ENCODE data around the gene CCM2L. TPM values are rescaled to one million over a fixed set of nuclear protein-coding genes. Genes with fewer than 3 reads are reported as not detected.

Gene CCM2L
- total and polyA plus RNA-seq, 2 donors (not counting 3 experiments of a cell fraction or from before 2014, with no cell fraction given) = 10.8 to 13.4 TPM

GRCh38 chr20:31974951-31975487 lies 35.2 kb upstream of the CCM2L start:
- H3K9me1 ChIP-seq (replicated peaks; ENCODE audit: control insufficient read depth, extremely low read depth, insufficient read depth, low read length) = no peaks in the 10 kb centered on the region
- peaks cover 3 to 11% of the 10 kb centered on the region in 2 experiments for H3K27me3 ChIP-seq (ENCODE audit: control insufficient read depth in 2 of 2, insufficient read depth in 2 of 2, low read length in 2 of 2)
- H3K4me3 ChIP-seq (replicated peaks in 1 of 3; ENCODE audit: insufficient read depth in 1 of 3, low read depth in 1 of 3, low read length in 3 of 3) = no peak overlapping the region
- dilution Hi-C loops (cut with MboI; ENCODE audit: extremely low pct_ligation_motif_present, low sequenced_read_pairs) (no loop called here), intact Hi-C loops (cut with micrococcal nuclease) (no loop called here)
- no peaks in the 10 kb centered on the region for H3K79me2 ChIP-seq (ENCODE audit: control insufficient read depth, insufficient read depth, low read length)
- DNase-seq (ENCODE audit: low read depth, low spot score) (no peak), FAIRE-seq (no peak)
- H4K20me1 ChIP-seq (replicated peaks; ENCODE audit: control insufficient read depth, extremely low read depth, insufficient read depth, low read length) = no peaks in the 10 kb centered on the region
- H3K4me2 ChIP-seq (ENCODE audit: insufficient read depth, low read length) = no peak overlapping the region
- no peak overlapping the region for H3K27ac ChIP-seq (ENCODE audit: insufficient read depth, low read depth, low read length)
- ChIA-PET POLR2A (interaction anchor here (0.6 kb wide), 1 partner anchor 51 kb away, joined by 4 read pairs; no protein-coding TSS in a partner anchor), CTCF (interaction anchor here (1.0 to 1.2 kb wide), 2 partner anchors 23 to 50 kb away, joined by 3 read pairs; partner anchors contain the start of gene PDRG1)
- no peak for TF ChIP-seq MAX (IDR thresholded peaks at IDR 0.05; ENCODE audit: insufficient read depth, insufficient read length)
- no peak for TF ChIP-seq GATA2 (IDR thresholded peaks at IDR 0.05; ENCODE audit: insufficient read depth, insufficient read length, low read depth, low read length)
- TF ChIP-seq POLR2A (IDR thresholded peaks at IDR 0.05; ENCODE audit: low read depth, low read length) = no peak
- TF ChIP-seq CTCF (IDR thresholded peaks at IDR 0.05; ENCODE audit: extremely low read depth in 1 of 2, insufficient read depth in 1 of 2, low read depth in 1 of 2, low read length in 2 of 2) = no peak
- TF ChIP-seq POLR2AphosphoS5 (IDR thresholded peaks at IDR 0.05; ENCODE audit: insufficient read depth, low read depth, low read length) = no peak
- no peak for TF ChIP-seq FOS (IDR thresholded peaks at IDR 0.05; ENCODE audit: borderline replicate concordance, insufficient read depth, low read length)
- TF ChIP-seq JUN (IDR thresholded peaks at IDR 0.05; ENCODE audit: borderline replicate concordance, insufficient read depth, insufficient read length, low read depth) = no peak
- TF ChIP-seq MYC (IDR thresholded peaks at IDR 0.05; ENCODE audit: low read depth, low read length) = no peak
- TF ChIP-seq EZH2 (IDR thresholded peaks at IDR 0.05; ENCODE audit: borderline replicate concordance, low read depth, low read length, severe bottlenecking) = no peak
- no peak overlapping the region for H3K9ac ChIP-seq (replicated peaks; ENCODE audit: extremely low read depth, insufficient read depth, low read length)
- H2AFZ ChIP-seq (ENCODE audit: low read depth, low read length) = no peak overlapping the region
- H3K4me1 ChIP-seq (ENCODE audit: control insufficient read depth, extremely low read depth, insufficient read depth, low read length) = no peaks in the 10 kb centered on the region
- no TSS peak for BruUV-seq (replicated peaks)
- H3K36me3 ChIP-seq (ENCODE audit: control insufficient read depth in 2 of 2, extremely low read depth in 1 of 2, insufficient read depth in 2 of 2, low read length in 2 of 2) = no peaks in the 10 kb centered on the region
- H3K9me3 ChIP-seq (replicated peaks; ENCODE audit: control insufficient read depth, insufficient read depth, low read length) = no peaks in the 10 kb centered on the region

Measured in endothelial cell of umbilical vein (primary cell).